Head of caudate nucleus (tissue), 42 donors: ENCODE measurements around the gene TTLL3.
"Not testable (repeated sequence)": the region's sequence is repeated elsewhere in the genome, so short reads cannot be mapped to it uniquely, and the experiment has no call there.

Experiments
- DNase-seq, 42 donors: peaks; one replicate each; pipeline versions ENCODE4 v3.0.0 to v3.0.0-alpha.2; 2020 to 2021; ENCODE audit warnings: mixed read lengths in 7 of 42
- intact Hi-C: fragments of 100-400 bp; cut with DNase I; formaldehyde crosslinking; loops from one replicate; pipeline ENCODE4 v1.15.0; 2022

The TTLL3 gene

GRCh38 chr3:9809615-9810432 is at the start of gene TTLL3:
Gene TTLL3 (plus strand): TSS chr3:9810262. CDS start chr3:9810662, 400 bp downstream.
- intact Hi-C loops: no loop called here
- peak; percentile 57 to 90 (median 78) for DNase-seq

GRCh38 chr3:9760779-9761505 is 49.1 kb upstream of the TTLL3 start:
- DNase-seq: no peak
- intact Hi-C loops: no loop called here

GRCh38 chr3:9761919-9762318 is 48.1 kb upstream of the TTLL3 start:
- no peak for DNase-seq
- intact Hi-C loops: no loop called here

GRCh38 chr3:9762871-9763270 is 47.2 kb upstream of the TTLL3 start:
- DNase-seq: no peak
- intact Hi-C loops: no loop called here

GRCh38 chr3:9765865-9766264 is 44.2 kb upstream of the TTLL3 start:
- no peak for DNase-seq
- intact Hi-C loops: no loop called here

- DNase-seq: no peak
- intact Hi-C loops: no loop called here
These were observed 42.6 kb upstream of the TTLL3 start for GRCh38 chr3:9767418-9767817.

- DNase-seq: peak in 6 of 42 donors; percentile 26 to 40 (median 32)
- intact Hi-C loops: loop anchor here (2.0 kb wide), 1 partner anchor 17 kb away; no protein-coding TSS in a partner anchor
These were observed 41.8 kb upstream of the TTLL3 start for GRCh38 chr3:9768141-9768775.

GRCh38 chr3:9769012-9769411 is 41.0 kb upstream of the TTLL3 start:
- DNase-seq: peak in 2 of 42 donors; percentile 22 to 29
- intact Hi-C loops: loop anchor here (2.0 kb wide), 1 partner anchor 18 kb away; no protein-coding TSS in a partner anchor

- intact Hi-C loops: loop anchor here (2.0 kb wide), 1 partner anchor 19 kb away; no protein-coding TSS in a partner anchor
These were observed 40.4 kb upstream of the TTLL3 start, which contains the start of gene CAMK1 for GRCh38 chr3:9769426-9770275. Gene CAMK1 (minus strand): TSS chr3:9769947. CDS start chr3:9767749, 2,198 bp downstream.

GRCh38 chr3:9770276-9770812 is 39.7 kb upstream of the TTLL3 start:
- peak in 37 of 42 donors; percentile 18 to 86 (median 64) for DNase-seq
- intact Hi-C loops: no loop called here

More at GRCh38 chr3:9769426-9770275, 40.4 kb upstream of the TTLL3 start, which contains the start of gene CAMK1:
- DNase-seq: peak; percentile 52 to 93 (median 83)

GRCh38 chr3:9771007-9771406 is 39.1 kb upstream of the TTLL3 start:
- DNase-seq, intact Hi-C loops: not testable (repeated sequence)

GRCh38 chr3:9776896-9777693 is 33.0 kb upstream of the TTLL3 start:
- DNase-seq: peak in 9 of 42 donors; percentile 20 to 68 (median 44)
- intact Hi-C loops: no loop called here

- peak in 5 of 42 donors; percentile 25 to 63 (median 26) for DNase-seq
- intact Hi-C loops: no loop called here
These were observed 32.4 kb upstream of the TTLL3 start for GRCh38 chr3:9777694-9778021.

- peak in 28 of 42 donors; percentile 18 to 89 (median 62) for DNase-seq
- intact Hi-C loops: no loop called here
These were observed 31.7 kb upstream of the TTLL3 start for GRCh38 chr3:9778143-9779074.

GRCh38 chr3:9779075-9779593 is 30.9 kb upstream of the TTLL3 start:
- DNase-seq: no peak
- intact Hi-C loops: no loop called here
